Smooth muscle cell (in vitro differentiated cells): ENCODE results near the gene YWHAB. TPM values are rescaled to one million over a fixed set of nuclear protein-coding genes. Genes with fewer than 3 reads are reported as not detected.

Experiments used
- DNase-seq: peaks from one replicate; lab custom pipeline; 2025; ENCODE audit not compliant: unreplicated experiment; lab: John Stamatoyannopoulos, UW
- H2AFZ ChIP-seq: fragments of 200-600 bp; sonication (generic); 2 replicates; pipeline ENCODE4 v1.6.0; 2016; ENCODE audit warnings: antibody characterized with exemption, low read depth, mild to moderate bottlenecking
- H3F3A ChIP-seq: fragments of 200-600 bp; sonication (generic); 2 replicates; pipeline ENCODE4 v1.6.0; 2017; ENCODE audit warnings: antibody characterized with exemption, low read depth
- H3K27ac ChIP-seq: fragments of 200-600 bp; sonication (generic); 2 replicates; pipeline ENCODE4 v1.5.1; 2016; ENCODE audit warnings: low read depth, mild to moderate bottlenecking
- H3K27me3 ChIP-seq: fragments of 200-600 bp; sonication (generic); 2 replicates; pipeline ENCODE4 v1.6.1; 2016; ENCODE audit warnings: low read depth, mild to moderate bottlenecking
- H3K36me3 ChIP-seq: fragments of 200-600 bp; sonication (generic); 2 replicates; pipeline ENCODE4 v1.5.1; 2016; ENCODE audit warnings: low read depth
- H3K4me1 ChIP-seq: fragments of 200-600 bp; sonication (generic); 2 replicates; pipeline ENCODE4 v1.5.1; 2016; ENCODE audit warnings: low read depth
- H3K4me2 ChIP-seq: fragments of 200-600 bp; sonication (generic); 2 replicates; pipeline ENCODE4 v1.6.0; 2016; ENCODE audit warnings: mild to moderate bottlenecking
- H3K4me3 ChIP-seq: fragments of 200-600 bp; sonication (generic); 2 replicates; pipeline ENCODE4 v1.5.1; 2016; ENCODE audit warnings: mild to moderate bottlenecking
- H3K79me2 ChIP-seq: fragments of 200-600 bp; sonication (generic); 2 replicates; pipeline ENCODE4 v1.6.0; 2016; ENCODE audit warnings: low read depth, mild to moderate bottlenecking
- H3K9ac ChIP-seq: fragments of 200-600 bp; sonication (generic); 2 replicates; pipeline ENCODE4 v1.6.0; 2016; ENCODE audit warnings: low read depth
- H3K9me3 ChIP-seq: fragments of 200-600 bp; sonication (generic); replicated peaks from 2 replicates; pipeline ENCODE4 v1.5.1; 2016; ENCODE audit warnings: low read depth
- H4K20me1 ChIP-seq: fragments of 200-600 bp; sonication (generic); 2 replicates; pipeline ENCODE4 v1.6.0; 2016; ENCODE audit warnings: low read depth
- WGBS: methylation state at CpG from one replicate; pipeline ENCODE4 v1.1.7; 2016; ENCODE audit warnings: low lambda C conversion rate; 5-methylcytosine and 5-hydroxymethylcytosine counted together
- polyA plus RNA-seq: library from polyadenylated mRNA; unstranded; fragments of >200 nt; fragmentation: Nextera tagmentation; extraction: Ambion mirVana; gene quantifications from 2 replicates; pipeline ENCODE4 v1.2.1, GENCODE V29; 2016
- total RNA-seq: library from RNA; depleted of rRNA; stranded (reverse); fragments of >200 nt; gene quantifications from 2 replicates; pipeline ENCODE4 v1.2.3, GENCODE V29; 2014
- TF ChIP-seq, protein P1 (sequence below): fragments of 200-600 bp; sonication (generic); IDR thresholded peaks from 2 replicates; pipeline ENCODE4 v1.5.1; 2017; ENCODE audit warnings: borderline replicate concordance, mild to moderate bottlenecking, antibody characterized with exemption; ENCODE audit not compliant: insufficient read depth, poor library complexity, severe bottlenecking

The YWHAB gene
- total and polyA plus RNA-seq, 2 experiments from 2014 or later: 99.8 to 226 TPM

DNA sequence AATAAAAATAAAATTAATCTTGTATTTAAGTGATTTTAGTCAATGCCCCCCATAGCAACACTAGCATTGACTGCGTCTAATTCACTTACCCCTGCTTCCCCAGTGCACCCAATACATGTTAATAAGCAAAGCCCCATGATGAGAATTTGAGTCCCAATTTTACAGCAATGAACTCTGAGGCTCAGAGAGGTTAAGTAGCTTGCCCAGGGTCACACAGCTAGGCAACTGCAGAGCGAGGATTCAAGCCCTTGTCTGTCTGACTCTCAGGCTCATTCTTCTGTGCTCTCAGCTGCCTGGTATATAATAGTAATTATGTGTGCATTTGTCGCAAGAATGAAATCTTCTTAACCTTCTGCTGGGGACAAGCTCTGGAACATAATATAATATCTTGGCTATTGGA lies 32.8 kb downstream of the YWHAB start:
- H3K79me2 ChIP-seq: no peaks in the 10 kb centered on the region
- H3K27ac ChIP-seq: no peak overlapping the region
- TF ChIP-seq, protein P1, sequence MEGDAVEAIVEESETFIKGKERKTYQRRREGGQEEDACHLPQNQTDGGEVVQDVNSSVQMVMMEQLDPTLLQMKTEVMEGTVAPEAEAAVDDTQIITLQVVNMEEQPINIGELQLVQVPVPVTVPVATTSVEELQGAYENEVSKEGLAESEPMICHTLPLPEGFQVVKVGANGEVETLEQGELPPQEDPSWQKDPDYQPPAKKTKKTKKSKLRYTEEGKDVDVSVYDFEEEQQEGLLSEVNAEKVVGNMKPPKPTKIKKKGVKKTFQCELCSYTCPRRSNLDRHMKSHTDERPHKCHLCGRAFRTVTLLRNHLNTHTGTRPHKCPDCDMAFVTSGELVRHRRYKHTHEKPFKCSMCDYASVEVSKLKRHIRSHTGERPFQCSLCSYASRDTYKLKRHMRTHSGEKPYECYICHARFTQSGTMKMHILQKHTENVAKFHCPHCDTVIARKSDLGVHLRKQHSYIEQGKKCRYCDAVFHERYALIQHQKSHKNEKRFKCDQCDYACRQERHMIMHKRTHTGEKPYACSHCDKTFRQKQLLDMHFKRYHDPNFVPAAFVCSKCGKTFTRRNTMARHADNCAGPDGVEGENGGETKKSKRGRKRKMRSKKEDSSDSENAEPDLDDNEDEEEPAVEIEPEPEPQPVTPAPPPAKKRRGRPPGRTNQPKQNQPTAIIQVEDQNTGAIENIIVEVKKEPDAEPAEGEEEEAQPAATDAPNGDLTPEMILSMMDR: no peak
- peaks cover 4% of the 10 kb centered on the region for H3K36me3 ChIP-seq
- no peak overlapping the region for H3K4me3 ChIP-seq
- DNase-seq: no peak
- H3K4me2 ChIP-seq: no peak overlapping the region
- H3K9me3 ChIP-seq: no peaks in the 10 kb centered on the region
- H2AFZ ChIP-seq: no peak overlapping the region
- no peak overlapping the region for H3K9ac ChIP-seq
- H3K27me3 ChIP-seq: no peaks in the 10 kb centered on the region
- 97% methylated on average over 3 of the region's 3 CpGs for WGBS
- no peaks in the 10 kb centered on the region for H4K20me1 ChIP-seq
- H3K4me1 ChIP-seq: no peaks in the 10 kb centered on the region
- no peaks in the 10 kb centered on the region for H3F3A ChIP-seq

GRCh38 chr20:44918761-44919160 lies 33.3 kb downstream of the YWHAB start:
- no peak for DNase-seq
- no peaks in the 10 kb centered on the region for H3K27me3 ChIP-seq
- peaks cover 4% of the 10 kb centered on the region for H3K36me3 ChIP-seq
- no peaks in the 10 kb centered on the region for H3K4me1 ChIP-seq
- 96% methylated on average over 10 of the region's 10 CpGs for WGBS
- no peaks in the 10 kb centered on the region for H3F3A ChIP-seq
- H3K9me3 ChIP-seq: no peaks in the 10 kb centered on the region
- no peaks in the 10 kb centered on the region for H4K20me1 ChIP-seq
- TF ChIP-seq, protein P1: no peak
- H3K79me2 ChIP-seq: no peaks in the 10 kb centered on the region
- no peak overlapping the region for H3K4me3 ChIP-seq
- H3K4me2 ChIP-seq: no peak overlapping the region
- H3K9ac ChIP-seq: no peak overlapping the region
- no peak overlapping the region for H2AFZ ChIP-seq
- H3K27ac ChIP-seq: no peak overlapping the region

DNA sequence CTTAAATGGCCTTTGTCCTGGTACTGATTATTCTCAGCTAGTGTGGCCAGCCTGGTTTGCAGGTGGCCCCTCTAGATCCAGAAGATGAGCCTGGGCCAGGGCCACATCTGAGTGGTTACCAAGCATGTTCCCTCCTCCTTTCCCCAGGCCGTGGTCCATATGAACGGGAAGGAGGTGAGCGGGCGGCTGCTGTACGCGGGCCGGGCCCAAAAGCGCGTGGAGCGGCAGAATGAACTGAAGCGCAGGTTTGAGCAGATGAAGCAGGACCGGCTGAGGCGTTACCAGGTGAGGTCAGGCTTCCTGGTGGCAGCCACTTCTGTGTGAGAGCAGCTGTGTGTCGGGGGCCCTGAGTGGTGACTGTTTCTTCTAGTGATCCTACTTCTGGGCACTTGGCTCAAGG lies 35.9 kb downstream of the YWHAB start:
- H3K9ac ChIP-seq: no peak overlapping the region
- no peak overlapping the region for H3K4me3 ChIP-seq
- H3K36me3 ChIP-seq: no peaks in the 10 kb centered on the region
- no peaks in the 10 kb centered on the region for H3K79me2 ChIP-seq
- H3K27me3 ChIP-seq: no peaks in the 10 kb centered on the region
- no peak overlapping the region for H2AFZ ChIP-seq
- H3F3A ChIP-seq: no peaks in the 10 kb centered on the region
- no peaks in the 10 kb centered on the region for H3K9me3 ChIP-seq
- TF ChIP-seq, protein P1: no peak
- DNase-seq: no peak
- H3K4me1 ChIP-seq: no peaks in the 10 kb centered on the region
- H3K27ac ChIP-seq: no peak overlapping the region
- H4K20me1 ChIP-seq: no peaks in the 10 kb centered on the region
- WGBS: over 99% methylated on average over 14 of the region's 14 CpGs
- no peak overlapping the region for H3K4me2 ChIP-seq

- Histone ChIP-seq H2AFZ (no peak overlapping the region), H3K4me1 (no peaks in the 10 kb centered on the region), H4K20me1 (no peaks in the 10 kb centered on the region), H3K27ac (no peak overlapping the region), H3K27me3 (no peaks in the 10 kb centered on the region), H3K9me3 (no peaks in the 10 kb centered on the region), H3K9ac (no peak overlapping the region), H3K4me3 (no peak overlapping the region), H3F3A (no peaks in the 10 kb centered on the region), H3K4me2 (no peak overlapping the region), H3K36me3 (no peaks in the 10 kb centered on the region), H3K79me2 (no peaks in the 10 kb centered on the region)
- no peak for DNase-seq
- WGBS: 44% methylated on average over 4 of the region's 4 CpGs
- TF ChIP-seq, protein P1: no peak
These were observed 39.0 kb downstream of the YWHAB start for GRCh38 chr20:44924541-44924940.
